HG03520 (cell line): ENCODE data around the gene GTF2H2C_2.
"Not testable (repeated sequence)": the region's sequence is repeated elsewhere in the genome, so short reads cannot be mapped to it uniquely, and the experiment has no call there.

ENCODE experiments used
- ATAC-seq: cut with Tn5 transposase; IDR thresholded peaks from one replicate; pipeline ENCODE4 v1.9.1; 2021; ENCODE audit warnings: mild to moderate bottlenecking, moderate library complexity; ENCODE audit not compliant: unreplicated experiment

The GTF2H2C_2 gene

DNA sequence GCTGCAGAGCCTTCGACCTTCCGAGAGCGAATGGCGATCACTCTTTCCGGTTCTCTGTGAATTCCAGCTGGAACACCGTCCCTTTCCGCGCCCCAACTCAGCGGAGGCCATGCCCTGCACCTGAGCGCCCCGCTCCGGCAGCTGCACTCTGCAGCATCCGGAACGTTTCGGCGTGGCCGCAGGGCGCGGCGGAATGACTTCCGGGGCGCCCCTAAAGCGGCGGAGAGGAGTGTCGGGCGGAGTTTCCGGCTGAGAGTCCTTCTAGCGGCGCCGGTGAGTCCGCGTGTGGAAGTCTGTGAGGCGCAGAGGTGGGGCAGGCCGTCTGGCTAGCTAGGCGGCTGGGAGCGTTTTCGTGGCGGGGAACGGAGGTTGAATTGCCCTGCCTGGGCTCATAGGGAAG, at the start of gene GTF2H2C_2:
Gene GTF2H2C_2, plus strand, starts transcription at position 252 of the 400 bp plus-strand sequence.
- peak; percentile 98 for ATAC-seq

DNA sequence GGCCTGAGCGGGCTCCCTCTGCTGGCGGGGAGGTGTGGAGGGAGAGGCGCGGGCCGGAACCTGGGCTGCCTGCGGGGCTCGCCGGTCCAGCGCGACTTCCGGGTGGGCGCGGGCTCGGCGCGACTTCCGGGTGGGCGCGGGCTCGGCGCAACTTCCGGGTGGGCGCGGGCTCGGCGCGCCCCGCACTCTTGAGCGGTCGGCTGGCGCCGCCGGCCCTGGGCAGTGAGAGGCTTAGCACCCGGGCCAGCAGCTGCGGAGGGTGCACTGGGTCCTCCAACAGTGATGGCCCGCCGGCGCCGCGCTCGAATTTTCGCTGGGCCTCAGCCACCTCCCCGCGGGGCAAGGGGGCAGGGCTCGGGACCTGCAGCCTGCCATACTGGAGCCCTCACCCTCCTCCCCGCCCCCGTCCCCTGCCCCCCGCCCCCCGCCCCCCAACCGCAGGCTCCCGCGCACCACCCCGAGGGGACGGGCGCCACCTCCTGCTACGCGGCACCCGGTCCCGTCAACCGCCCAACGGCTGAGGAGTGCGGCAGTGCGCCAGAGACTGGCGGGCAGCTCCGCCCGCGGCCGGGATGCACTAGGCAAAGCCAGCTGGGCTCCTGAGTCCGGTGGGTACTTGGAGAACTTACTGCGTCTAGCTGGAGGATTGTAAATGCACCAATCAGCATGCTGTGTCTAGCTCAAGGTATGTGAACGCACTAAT, 14.0 kb upstream of the GTF2H2C_2 start:
- ATAC-seq: peak; percentile 67

DNA sequence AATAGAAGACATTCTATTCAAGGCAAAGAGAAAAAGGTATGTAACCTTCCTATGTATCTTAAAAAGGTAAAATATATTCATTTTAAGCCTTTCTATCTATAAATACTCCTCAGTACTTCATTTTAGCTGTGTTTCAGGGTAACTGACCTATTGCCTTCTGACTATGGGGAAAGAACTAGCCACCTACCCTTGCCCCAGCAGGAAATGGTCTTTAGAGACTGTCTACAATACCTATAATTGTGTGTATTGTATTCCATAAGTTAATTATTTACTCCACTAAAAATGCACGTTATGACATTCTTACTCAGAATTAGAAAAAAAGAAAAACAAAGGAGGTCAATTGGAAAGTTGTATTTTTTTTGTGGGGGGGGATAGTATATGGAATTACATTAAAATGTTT, 6.2 kb downstream of the GTF2H2C_2 start:
- not testable (repeated sequence) for ATAC-seq

DNA sequence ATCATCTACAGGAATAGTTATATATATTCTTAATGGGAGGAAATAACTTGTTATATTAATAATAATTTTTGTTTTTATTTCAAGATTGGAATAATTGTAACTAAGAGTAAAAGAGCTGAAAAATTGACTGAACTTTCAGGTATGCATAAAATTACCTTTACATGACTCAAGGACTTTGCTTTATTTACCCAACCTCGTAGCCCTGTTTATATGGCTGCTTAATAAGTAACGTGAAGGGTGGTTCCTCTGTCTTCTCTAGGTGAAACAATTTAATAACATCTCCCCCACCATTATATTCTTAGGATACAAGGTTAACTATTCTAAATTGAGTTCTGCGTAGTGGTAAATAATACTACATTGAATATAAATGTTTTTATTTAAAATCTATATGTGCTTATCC, 8.0 kb downstream of the GTF2H2C_2 start:
- ATAC-seq: not testable (repeated sequence)

DNA sequence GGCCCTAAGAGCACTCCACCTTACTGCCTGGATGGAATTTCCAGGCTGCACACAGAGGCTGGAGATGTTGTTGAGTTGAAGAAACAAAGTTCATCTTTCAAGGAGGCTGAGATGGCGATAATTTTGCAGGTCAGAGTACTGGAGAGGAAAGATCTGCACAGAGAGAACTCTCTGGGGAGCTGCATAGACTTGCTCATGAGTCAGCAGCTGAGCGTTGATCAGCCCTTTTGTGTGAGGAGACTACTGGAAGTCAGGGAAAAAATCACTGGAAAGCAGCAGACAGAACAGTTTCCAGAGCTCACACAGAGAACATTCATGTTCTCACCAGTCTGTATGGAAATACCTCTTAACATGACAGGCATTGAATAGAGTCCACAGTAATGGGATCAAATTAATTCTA, 23.4 kb downstream of the GTF2H2C_2 start:
- not testable (repeated sequence) for ATAC-seq

DNA sequence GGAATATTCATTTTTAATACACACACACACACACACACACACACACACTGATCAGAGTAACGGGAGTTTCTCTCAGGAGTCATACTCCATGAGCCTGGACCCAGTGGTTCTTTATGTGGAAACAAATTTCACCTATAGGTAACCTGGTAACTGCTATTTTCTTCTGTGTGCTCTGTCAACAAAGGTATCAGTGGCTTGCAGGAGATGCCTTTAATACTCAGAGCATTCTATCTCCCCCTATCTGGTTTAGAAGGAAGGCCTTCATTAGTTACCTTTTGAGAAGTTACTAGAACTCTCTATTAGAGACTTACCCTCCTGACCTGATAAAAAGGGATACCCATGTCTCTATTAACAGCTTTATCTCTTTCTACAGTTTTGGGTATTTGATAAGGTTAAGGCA, 34.4 kb downstream of the GTF2H2C_2 start:
- not testable (repeated sequence) for ATAC-seq

DNA sequence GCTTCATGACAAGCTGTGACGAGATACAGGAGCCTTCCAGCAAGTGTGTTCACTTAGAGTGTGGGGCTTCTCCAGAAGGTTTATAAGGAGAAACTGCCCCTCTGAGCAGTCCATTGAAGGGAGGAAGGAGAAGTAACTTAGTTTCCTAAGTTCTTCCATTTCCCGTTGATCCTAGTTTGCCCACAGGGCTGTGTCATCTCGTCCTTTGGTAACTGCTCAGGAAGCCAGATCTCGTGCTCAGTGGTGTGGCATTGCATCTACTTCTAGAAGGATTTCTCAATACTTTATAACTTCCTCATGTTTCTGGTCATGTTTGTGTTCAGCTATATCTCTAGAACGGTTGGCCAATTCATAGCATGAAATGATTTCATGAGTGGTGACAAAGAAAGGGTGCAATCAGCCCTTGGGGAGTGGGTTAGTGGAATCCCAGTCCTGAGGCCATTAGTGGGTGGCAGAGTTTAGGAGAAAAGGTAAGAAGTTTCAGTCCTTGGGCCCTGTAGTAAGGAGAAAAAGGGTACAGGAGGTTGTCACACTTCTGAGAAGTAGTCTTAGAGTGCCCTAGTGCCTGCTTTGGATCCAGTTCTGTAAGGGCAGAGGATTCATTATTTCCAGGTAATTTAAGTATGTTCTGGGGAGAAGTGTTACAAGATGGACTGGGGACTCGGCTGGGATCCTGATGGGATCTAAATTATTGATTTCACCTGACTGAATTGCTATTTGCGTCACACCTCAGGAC, 36.2 kb downstream of the GTF2H2C_2 start:
- not testable (repeated sequence) for ATAC-seq

DNA sequence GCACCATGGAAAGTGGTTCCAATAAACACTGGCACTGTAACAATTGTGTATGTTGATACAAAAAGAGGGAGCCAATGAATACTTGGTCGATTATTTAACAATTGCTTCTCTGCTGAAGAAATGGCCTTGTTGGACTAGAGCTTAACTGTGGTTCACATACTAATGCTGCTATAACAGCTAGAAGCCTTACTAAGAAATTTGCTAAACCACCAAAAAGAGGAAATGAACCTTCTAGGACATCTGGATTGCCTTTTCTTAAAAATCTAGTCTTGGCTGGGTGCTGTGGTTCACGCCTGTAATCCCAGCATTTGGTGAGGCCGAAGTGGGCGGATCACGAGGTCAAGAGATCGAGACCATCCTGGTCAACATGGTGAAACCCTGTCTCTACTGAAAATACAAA, 41.9 kb downstream of the GTF2H2C_2 start:
- ATAC-seq: peak; percentile 81

DNA sequence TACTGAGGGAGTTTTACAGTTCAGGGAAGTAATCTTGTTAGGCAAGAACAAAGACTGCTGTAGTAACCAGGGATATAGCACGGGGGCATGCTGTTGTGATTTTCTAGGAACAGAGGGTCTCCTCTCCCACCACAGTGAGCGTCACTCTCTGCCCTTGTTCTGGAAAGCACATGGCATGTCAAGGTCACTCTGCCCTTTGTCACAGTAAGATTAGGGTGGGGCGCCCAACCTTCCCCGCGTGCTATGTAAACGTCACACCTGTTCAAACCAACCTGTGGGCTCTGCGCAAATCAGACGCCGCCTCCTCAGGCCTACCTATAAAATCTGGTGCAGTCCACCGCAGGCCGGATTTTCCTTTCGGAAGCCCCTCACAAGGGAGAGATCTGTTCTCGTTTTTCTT, 44.0 kb downstream of the GTF2H2C_2 start:
- not testable (repeated sequence) for ATAC-seq

DNA sequence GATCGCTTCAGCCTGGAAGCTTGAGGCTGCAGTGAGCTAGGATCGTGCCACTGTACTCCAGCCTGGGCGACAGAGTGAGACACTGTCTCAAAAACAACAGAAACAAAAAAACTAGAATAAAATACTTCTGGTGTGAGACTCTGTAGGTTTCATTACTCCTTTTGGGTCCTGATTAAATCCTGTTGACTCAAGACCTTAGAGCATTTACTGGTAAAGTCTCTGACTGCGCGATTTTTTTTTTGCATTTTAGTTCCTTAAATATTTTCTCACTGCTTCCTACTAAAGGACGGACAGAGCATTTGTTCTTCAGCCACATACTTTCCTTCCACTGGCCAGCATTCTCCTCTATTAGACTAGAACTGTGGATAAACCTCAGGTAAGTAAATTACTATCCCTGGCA, 46.8 kb downstream of the GTF2H2C_2 start:
- not testable (repeated sequence) for ATAC-seq

DNA sequence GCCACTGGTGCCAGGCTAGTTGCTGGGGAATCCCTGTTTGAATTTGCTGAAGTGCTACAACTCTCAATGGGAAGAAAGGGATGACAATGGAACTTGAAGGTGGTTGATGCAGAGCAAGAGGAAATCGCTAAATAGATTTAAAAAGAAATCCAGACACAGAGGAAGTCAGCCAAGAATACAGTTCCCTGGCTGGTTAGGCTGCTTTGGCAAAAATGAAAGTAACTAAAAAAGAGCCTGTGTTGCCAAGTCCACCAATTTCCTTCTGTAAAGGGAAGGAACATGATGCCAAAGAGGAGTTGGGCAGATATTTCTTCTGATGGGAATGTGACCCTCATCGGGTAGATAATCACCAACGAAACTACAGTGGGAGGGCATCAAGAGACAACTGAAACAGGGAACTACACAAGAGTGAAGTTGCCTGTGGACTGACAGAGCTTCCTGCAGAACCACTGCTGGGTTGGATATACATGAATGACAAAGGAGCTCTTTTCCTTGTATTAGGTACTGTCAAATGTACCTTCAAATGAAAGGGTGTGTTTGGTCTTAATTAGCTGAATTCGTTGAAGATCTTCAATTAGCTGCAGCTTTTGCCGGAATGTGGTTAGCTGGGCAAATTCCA, 49.0 kb downstream of the GTF2H2C_2 start:
- ATAC-seq: not testable (repeated sequence)

DNA sequence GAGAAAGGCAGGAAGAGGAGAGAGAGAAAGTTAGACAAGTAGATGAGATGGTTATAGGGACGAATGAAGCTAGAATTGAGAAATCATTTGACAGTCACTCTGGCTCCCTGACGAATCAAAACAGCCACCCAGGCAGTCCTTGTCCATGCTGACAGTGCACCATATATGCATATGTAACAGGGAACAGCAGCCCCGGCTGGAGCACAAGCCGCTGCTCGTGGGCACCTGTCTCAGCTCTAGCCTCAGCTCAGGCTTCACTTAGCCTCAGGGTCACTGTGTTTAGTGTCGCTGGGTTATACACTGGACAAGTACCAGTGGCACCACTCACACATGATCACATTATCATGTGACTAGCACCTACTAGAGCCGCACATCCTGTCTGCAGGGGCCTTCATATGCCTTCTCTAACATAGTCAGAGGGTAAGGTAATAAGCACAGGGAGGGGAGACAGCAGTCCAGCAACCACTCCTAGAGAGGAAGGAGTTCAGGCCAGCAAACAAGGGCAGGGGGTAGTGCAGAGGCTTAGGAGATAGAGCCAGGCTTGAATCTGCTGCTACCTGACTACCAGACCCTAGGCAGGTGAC, 54.9 kb downstream of the GTF2H2C_2 start:
- not testable (repeated sequence) for ATAC-seq
